ENCODE data around the gene REXO4. TPM values are rescaled to one million over a fixed set of nuclear protein-coding genes. Genes with fewer than 3 reads are reported as not detected.
"Not testable (repeated sequence)": the region's sequence is repeated elsewhere in the genome, so short reads cannot be mapped to it uniquely, and the experiment has no call there.

REXO4 gene
- total RNA-seq, 1 donor from 2014 or later = 32.8 TPM

DNA sequence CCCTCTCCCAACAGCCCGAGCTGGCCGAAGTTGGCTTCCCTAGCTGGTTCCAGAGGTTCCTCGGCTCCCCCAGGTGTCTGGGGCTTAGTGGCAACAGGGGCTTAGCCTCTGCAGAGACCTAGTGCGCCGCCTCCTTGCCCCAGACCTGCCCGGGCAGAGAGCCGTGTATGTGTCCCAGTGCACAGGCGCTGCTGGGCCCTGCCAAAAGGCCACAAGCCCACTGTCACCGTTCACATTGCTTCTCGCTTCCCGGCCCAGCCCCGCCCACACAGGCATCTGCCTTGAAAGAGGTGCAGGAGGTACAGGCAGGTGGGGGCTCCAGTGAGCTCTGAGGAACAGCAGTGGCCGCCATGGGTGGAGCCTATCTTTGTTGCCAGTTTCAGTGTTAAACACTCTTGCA lies 39.4 kb upstream of the REXO4 start:
- H3K36me3 Mint-ChIP-seq (ENCODE audit: low read depth) = no peaks in the 10 kb centered on the region
- peaks cover 6% of the 10 kb centered on the region for H3K27me3 Mint-ChIP-seq (ENCODE audit: low read depth)
- no peak overlapping the region for H3K27ac Mint-ChIP-seq
- no peaks in the 10 kb centered on the region for H3K9me3 Mint-ChIP-seq
- DNase-seq (ENCODE audit: low spot score) = no peak
- intact Hi-C loops (cut with micrococcal nuclease) = no loop called here
- peaks cover 3% of the 10 kb centered on the region for H3K4me1 Mint-ChIP-seq (ENCODE audit: low read depth)
- H3K4me3 Mint-ChIP-seq (ENCODE audit: low read depth) = no peak overlapping the region

DNA sequence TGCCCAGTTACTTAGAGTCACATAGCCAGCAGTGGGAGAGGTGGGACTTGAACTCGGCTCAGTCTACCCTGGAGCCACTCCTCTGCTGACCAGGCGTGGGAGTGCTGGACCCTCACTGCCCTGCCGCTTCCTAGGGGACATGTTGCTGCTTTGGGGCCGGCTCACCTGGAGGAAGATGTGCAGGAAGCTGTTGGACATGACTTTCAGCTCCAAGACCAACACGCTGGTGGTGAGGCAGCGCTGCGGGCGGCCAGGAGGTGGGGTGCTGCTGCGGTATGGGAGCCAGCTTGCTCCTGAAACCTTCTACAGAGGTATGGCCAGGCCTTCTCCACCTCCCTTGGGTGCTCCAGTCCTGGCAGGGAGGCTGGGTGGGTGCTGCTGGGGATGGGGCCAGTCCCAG lies 38.6 kb upstream of the REXO4 start:
- no peaks in the 10 kb centered on the region for H3K36me3 Mint-ChIP-seq (ENCODE audit: low read depth)
- no peak overlapping the region for H3K27ac Mint-ChIP-seq
- no peaks in the 10 kb centered on the region for H3K9me3 Mint-ChIP-seq
- intact Hi-C loops (cut with micrococcal nuclease) = no loop called here
- H3K4me1 Mint-ChIP-seq (ENCODE audit: low read depth) = peaks cover 3% of the 10 kb centered on the region
- no peak overlapping the region for H3K4me3 Mint-ChIP-seq (ENCODE audit: low read depth)
- DNase-seq (ENCODE audit: low spot score) = no peak
- H3K27me3 Mint-ChIP-seq (ENCODE audit: low read depth) = peaks cover 2% of the 10 kb centered on the region

DNA sequence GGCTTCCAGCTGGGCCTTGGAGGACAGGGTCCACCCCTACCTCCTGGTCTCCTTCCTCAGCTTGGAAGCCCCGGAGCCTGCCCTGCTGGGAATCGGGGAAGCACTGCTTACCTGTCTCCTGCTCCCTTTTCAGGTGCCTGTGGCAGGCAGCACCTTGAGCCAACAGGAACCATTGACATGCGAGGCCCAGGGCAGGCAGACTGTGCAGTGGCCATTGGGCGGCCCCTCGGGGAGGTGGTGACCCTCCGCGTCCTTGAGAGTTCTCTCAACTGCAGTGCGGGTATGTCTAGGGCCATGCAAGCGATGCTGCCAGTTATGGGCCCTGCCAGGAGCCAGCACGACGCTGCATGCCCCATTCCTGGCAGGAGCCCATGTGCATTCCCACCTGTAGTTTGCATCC lies 38.1 kb upstream of the REXO4 start:
- Mint-ChIP-seq H3K9me3 (no peaks in the 10 kb centered on the region), H3K27me3 (ENCODE audit: low read depth) (no peaks in the 10 kb centered on the region), H3K27ac (no peak overlapping the region), H3K4me3 (ENCODE audit: low read depth) (no peak overlapping the region), H3K36me3 (ENCODE audit: low read depth) (no peaks in the 10 kb centered on the region), H3K4me1 (ENCODE audit: low read depth) (peaks cover 3% of the 10 kb centered on the region)
- no peak for DNase-seq (ENCODE audit: low spot score)
- intact Hi-C loops (cut with micrococcal nuclease) = no loop called here

DNA sequence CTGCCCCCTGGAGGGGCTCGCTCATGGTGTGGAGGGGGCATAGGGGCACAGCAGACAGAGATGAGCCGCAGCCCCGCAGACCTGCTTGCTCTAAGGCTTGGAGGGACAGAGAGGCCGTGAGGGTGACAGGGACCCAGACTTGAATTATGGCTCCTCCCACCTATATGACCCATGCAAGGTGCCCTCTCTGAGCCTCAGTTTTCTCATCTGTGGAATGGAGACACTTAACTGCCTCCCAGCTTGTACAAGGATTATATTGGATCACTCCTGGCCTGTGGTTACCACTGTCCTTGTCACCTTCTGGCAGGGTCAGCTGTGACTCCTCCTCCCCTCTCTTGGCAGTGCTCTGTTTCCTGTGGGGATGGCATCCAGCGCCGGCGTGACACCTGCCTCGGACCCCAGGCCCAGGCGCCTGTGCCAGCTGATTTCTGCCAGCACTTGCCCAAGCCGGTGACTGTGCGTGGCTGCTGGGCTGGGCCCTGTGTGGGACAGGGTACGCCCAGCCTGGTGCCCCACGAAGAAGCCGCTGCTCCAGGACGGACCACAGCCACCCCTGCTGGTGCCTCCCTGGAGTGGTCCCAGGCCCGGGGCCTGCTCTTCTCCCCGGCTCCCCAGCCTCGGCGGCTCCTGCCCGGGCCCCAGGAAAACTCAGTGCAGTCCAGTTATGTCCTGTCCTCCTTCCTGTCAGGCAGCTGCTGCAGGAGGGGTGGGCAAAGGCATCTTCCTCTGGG lies 37.3 kb upstream of the REXO4 start:
- Mint-ChIP-seq H3K4me1 (ENCODE audit: low read depth) (peaks cover 3% of the 10 kb centered on the region), H3K27ac (no peak overlapping the region), H3K27me3 (ENCODE audit: low read depth) (no peaks in the 10 kb centered on the region), H3K36me3 (ENCODE audit: low read depth) (no peaks in the 10 kb centered on the region), H3K9me3 (no peaks in the 10 kb centered on the region), H3K4me3 (ENCODE audit: low read depth) (no peak overlapping the region)
- intact Hi-C loops (cut with micrococcal nuclease) = no loop called here
- DNase-seq (ENCODE audit: low spot score) = no peak

DNA sequence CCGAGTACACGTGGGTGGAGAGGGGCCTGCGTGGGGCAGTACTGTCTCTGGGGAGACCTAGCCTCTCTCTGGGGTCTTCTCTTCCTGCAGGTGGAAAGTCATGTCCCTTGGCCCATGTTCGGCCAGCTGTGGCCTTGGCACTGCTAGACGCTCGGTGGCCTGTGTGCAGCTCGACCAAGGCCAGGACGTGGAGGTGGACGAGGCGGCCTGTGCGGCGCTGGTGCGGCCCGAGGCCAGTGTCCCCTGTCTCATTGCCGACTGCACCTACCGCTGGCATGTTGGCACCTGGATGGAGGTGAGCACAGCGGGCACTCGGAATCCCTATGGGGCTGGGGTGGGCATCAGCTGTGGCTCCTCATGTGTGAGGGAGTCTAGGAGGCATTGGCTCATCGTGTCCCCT lies 36.5 kb upstream of the REXO4 start:
- H3K27ac Mint-ChIP-seq = no peak overlapping the region
- no peaks in the 10 kb centered on the region for H3K36me3 Mint-ChIP-seq (ENCODE audit: low read depth)
- no peaks in the 10 kb centered on the region for H3K9me3 Mint-ChIP-seq
- no peak overlapping the region for H3K4me3 Mint-ChIP-seq (ENCODE audit: low read depth)
- DNase-seq (ENCODE audit: low spot score) = no peak
- H3K27me3 Mint-ChIP-seq (ENCODE audit: low read depth) = no peaks in the 10 kb centered on the region
- intact Hi-C loops (cut with micrococcal nuclease) = no loop called here
- peaks cover 2% of the 10 kb centered on the region for H3K4me1 Mint-ChIP-seq (ENCODE audit: low read depth)

DNA sequence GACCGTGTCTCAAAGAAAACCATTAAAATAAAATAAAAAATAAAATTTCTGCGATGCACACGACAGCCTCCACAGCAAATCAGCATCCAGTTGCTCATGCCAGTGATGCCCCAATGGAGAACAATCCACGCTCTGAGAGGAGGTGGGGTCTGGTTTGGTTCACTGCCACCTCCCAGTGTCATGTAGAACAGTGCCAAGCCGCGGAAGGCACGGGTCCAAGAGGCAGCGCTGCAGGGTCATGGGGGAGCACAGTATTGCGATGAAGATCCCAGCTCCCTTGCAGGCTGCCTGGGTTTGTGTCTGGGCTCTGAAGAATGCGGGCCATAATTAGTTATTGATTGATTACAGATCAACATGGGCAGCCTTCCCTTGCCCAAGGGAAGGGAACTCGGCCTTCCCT lies 35.8 kb upstream of the REXO4 start:
- Mint-ChIP-seq H3K36me3 (ENCODE audit: low read depth) (no peaks in the 10 kb centered on the region), H3K4me1 (ENCODE audit: low read depth) (no peaks in the 10 kb centered on the region), H3K27me3 (ENCODE audit: low read depth) (no peaks in the 10 kb centered on the region), H3K4me3 (ENCODE audit: low read depth) (no peak overlapping the region), H3K27ac (no peak overlapping the region), H3K9me3 (no peaks in the 10 kb centered on the region)
- DNase-seq (ENCODE audit: low spot score) = no peak
- intact Hi-C loops (cut with micrococcal nuclease) = no loop called here

DNA sequence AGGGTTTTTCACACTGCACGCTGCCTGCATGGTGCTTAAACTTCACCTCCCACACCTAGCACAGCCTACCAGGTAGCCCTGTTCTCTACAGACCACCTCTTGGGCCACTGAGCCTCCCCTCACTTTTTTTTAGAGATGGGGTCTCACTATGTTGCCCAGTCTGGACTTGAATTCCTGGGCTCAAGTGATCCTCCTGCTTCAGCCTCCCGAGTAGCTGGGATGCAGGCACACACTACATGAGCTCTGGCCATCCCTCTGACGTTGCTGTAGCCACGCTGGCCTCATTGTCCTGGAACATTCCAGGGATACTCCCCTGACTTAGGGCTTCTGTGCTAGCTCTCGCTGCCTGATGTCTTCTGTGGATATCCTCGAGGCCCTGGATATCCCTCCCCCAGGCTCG lies 34.8 kb upstream of the REXO4 start:
- no peaks in the 10 kb centered on the region for H3K27me3 Mint-ChIP-seq (ENCODE audit: low read depth)
- intact Hi-C loops (cut with micrococcal nuclease) = no loop called here
- H3K9me3 Mint-ChIP-seq = no peaks in the 10 kb centered on the region
- DNase-seq (ENCODE audit: low spot score) = no peak
- no peak overlapping the region for H3K4me3 Mint-ChIP-seq (ENCODE audit: low read depth)
- no peaks in the 10 kb centered on the region for H3K4me1 Mint-ChIP-seq (ENCODE audit: low read depth)
- no peak overlapping the region for H3K27ac Mint-ChIP-seq
- no peaks in the 10 kb centered on the region for H3K36me3 Mint-ChIP-seq (ENCODE audit: low read depth)

DNA sequence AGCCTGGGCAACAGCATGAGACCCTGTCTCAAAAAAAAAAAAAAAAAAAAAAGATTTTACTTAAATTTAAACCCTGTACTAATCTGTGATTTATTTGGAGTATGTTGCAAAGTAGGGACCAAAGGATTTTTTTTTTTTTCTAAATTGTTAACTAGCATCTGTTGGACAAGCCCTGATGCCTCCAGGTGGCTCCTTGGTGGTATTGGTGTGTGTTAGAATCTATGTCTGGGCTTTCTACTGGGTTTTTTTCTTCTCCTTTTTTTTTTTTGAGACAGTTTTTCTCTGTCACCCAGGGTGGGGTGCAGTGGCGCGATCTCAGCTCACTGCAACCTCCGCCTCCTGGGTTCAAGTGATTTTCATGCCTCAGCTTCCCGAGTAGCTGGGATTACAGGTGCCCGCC lies 34.1 kb upstream of the REXO4 start:
- DNase-seq (ENCODE audit: low spot score); H3K4me1 Mint-ChIP-seq (ENCODE audit: low read depth); H3K9me3 Mint-ChIP-seq; H3K36me3 Mint-ChIP-seq (ENCODE audit: low read depth); H3K27me3 Mint-ChIP-seq (ENCODE audit: low read depth); intact Hi-C loops (cut with micrococcal nuclease); H3K27ac Mint-ChIP-seq; H3K4me3 Mint-ChIP-seq (ENCODE audit: low read depth): not testable (repeated sequence)

DNA sequence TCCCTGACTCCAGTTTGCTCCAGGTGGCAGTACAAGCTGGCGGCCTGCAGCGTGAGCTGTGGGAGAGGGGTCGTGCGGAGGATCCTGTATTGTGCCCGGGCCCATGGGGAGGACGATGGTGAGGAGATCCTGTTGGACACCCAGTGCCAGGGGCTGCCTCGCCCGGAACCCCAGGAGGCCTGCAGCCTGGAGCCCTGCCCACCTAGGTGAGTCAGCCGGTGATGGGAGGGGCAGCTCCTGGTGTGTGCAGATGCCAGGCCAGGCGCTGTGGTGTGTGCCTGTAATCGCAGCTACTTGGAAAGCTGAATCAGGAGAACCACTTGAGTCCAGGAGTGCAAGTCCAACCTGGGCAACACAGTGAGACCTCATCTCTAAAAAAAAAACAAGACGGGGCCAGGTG lies 31.9 kb upstream of the REXO4 start:
- intact Hi-C loops (cut with micrococcal nuclease) = no loop called here
- H3K27ac Mint-ChIP-seq = no peak overlapping the region
- H3K4me1 Mint-ChIP-seq (ENCODE audit: low read depth) = no peaks in the 10 kb centered on the region
- H3K4me3 Mint-ChIP-seq (ENCODE audit: low read depth) = no peak overlapping the region
- H3K27me3 Mint-ChIP-seq (ENCODE audit: low read depth) = no peaks in the 10 kb centered on the region
- H3K9me3 Mint-ChIP-seq = no peaks in the 10 kb centered on the region
- H3K36me3 Mint-ChIP-seq (ENCODE audit: low read depth) = no peaks in the 10 kb centered on the region
- DNase-seq (ENCODE audit: low spot score) = no peak

DNA sequence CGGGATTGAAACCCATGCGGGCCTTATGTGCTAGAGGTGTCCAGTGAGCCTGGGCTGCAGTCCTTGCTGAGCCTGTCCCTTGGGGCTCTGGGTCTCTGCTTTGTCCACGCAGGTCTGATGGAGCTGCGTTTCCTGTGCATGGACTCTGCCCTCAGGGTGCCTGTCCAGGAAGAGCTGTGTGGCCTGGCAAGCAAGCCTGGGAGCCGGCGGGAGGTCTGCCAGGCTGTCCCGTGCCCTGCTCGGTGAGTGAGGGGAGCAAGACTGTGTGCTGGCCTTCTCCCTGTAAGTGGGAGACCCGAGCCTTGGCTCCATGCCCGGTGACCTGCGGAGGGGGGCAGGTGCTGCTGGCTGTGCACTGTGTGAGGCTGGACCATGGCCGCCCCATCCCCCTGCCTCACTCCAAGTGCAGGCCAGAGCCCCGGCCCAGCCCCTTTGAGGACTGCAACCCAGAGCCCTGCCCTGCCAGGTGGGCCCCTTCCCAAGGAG lies 30.7 kb upstream of the REXO4 start:
- intact Hi-C loops (cut with micrococcal nuclease) = no loop called here
- no peak for DNase-seq (ENCODE audit: low spot score)
- Mint-ChIP-seq H3K27me3 (ENCODE audit: low read depth) (no peaks in the 10 kb centered on the region), H3K4me1 (ENCODE audit: low read depth) (no peaks in the 10 kb centered on the region), H3K9me3 (no peaks in the 10 kb centered on the region), H3K4me3 (ENCODE audit: low read depth) (no peak overlapping the region), H3K27ac (no peak overlapping the region), H3K36me3 (ENCODE audit: low read depth) (no peaks in the 10 kb centered on the region)

DNA sequence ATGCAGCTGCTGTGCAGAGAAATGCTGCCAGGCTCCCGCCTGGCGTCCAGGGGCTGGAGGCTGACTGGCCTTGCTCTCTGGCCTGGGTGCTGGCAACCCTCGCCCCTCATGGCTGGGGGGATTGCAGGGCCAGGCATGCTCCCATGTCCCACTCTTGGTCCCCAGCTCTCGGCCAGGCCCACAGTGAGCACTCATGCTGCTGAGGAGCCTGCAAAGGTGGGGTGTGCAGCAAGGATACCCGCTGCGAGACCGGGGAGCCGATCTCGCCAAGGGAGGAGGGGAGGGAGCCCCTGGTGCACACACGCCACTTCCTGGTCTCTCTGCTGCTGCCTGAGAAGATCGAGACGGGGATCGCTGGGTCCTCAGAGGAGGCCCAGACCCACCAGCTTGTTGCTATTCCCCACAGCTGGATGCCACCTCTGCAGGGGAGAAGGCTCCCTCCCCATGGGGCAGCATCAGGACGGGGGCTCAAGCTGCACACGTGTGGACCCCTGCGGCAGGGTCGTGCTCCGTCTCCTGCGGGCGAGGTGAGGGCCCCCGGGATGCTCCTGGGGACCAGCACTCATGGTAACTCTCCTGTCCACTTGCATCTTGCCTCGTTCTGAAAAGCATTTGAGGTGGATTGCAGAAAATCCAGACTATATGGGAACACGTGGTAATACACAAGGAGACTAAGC lies 27.6 kb upstream of the REXO4 start:
- H3K4me1 Mint-ChIP-seq (ENCODE audit: low read depth) = no peaks in the 10 kb centered on the region

DNA sequence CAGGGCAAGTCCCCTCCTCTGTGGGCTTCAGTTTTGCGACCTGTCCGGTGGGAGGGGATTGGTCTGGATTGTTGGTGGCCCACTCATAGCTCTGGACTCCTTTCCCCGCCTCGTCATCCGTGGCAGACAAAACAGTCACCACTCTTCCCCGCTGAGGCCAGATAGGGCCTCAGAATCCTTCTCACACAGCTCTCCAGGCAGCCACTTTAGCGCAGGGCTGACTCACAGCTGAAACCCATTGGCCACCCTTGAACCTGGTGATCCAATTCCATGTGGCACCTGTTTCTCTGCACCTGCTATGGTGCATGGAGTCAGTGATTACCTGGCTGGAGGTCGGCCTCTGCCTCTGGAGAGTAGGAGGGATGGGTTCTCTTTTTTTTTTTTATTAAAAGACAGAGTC lies 26.2 kb upstream of the REXO4 start:
- DNase-seq (ENCODE audit: low spot score) = no peak
- Mint-ChIP-seq H3K36me3 (ENCODE audit: low read depth) (no peaks in the 10 kb centered on the region), H3K4me3 (ENCODE audit: low read depth) (no peak overlapping the region), H3K27ac (no peak overlapping the region), H3K27me3 (ENCODE audit: low read depth) (no peaks in the 10 kb centered on the region), H3K4me1 (ENCODE audit: low read depth) (no peaks in the 10 kb centered on the region), H3K9me3 (no peaks in the 10 kb centered on the region)
- intact Hi-C loops (cut with micrococcal nuclease) = no loop called here

More for the DNA sequence above, 27.6 kb upstream of the REXO4 start:
- no peak for DNase-seq (ENCODE audit: low spot score)
- no peaks in the 10 kb centered on the region for H3K27me3 Mint-ChIP-seq (ENCODE audit: low read depth)
- no peak overlapping the region for H3K4me3 Mint-ChIP-seq (ENCODE audit: low read depth)
- intact Hi-C loops (cut with micrococcal nuclease) = no loop called here
- no peaks in the 10 kb centered on the region for H3K36me3 Mint-ChIP-seq (ENCODE audit: low read depth)
- H3K9me3 Mint-ChIP-seq = no peaks in the 10 kb centered on the region
- H3K27ac Mint-ChIP-seq = no peak overlapping the region

DNA sequence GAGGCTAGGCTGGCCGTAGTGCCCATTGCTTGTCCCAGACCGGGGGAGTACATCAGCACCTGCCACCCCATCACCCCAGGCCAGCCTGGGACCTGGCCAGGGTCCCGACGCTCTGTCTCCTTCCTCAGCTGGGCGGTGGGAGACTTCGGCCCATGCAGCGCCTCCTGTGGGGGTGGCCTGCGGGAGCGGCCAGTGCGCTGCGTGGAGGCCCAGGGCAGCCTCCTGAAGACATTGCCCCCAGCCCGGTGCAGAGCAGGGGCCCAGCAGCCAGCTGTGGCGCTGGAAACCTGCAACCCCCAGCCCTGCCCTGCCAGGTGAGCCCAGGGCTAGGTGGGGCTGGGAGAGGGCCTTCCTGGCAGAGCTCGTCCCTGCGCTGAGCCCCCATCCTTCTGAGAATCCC lies 25.4 kb upstream of the REXO4 start:
- no peaks in the 10 kb centered on the region for H3K36me3 Mint-ChIP-seq (ENCODE audit: low read depth)
- no peaks in the 10 kb centered on the region for H3K9me3 Mint-ChIP-seq
- no peak for DNase-seq (ENCODE audit: low spot score)
- no peak overlapping the region for H3K4me3 Mint-ChIP-seq (ENCODE audit: low read depth)
- H3K27ac Mint-ChIP-seq = no peak overlapping the region
- H3K4me1 Mint-ChIP-seq (ENCODE audit: low read depth) = no peaks in the 10 kb centered on the region
- no peaks in the 10 kb centered on the region for H3K27me3 Mint-ChIP-seq (ENCODE audit: low read depth)
- intact Hi-C loops (cut with micrococcal nuclease) = no loop called here
